HepG2 (cell line): ENCODE measurements around the gene SLC16A3. TPM values are rescaled to one million over a fixed set of nuclear protein-coding genes. Genes with fewer than 3 reads are reported as not detected.

Experiments used
- CBX2 ChIP-seq, 2 experiments: fragments of 200-600 bp in 1 of 2; sonication (generic); formaldehyde crosslinking in 1 of 2; IDR thresholded peaks; 2 replicates each; pipeline versions ENCODE4 v1.7.0 to v1.8.1; 2018 to 2022; ENCODE audit warnings: low read depth in 2 of 2, low read length in 1 of 2, mild to moderate bottlenecking in 1 of 2, missing genetic modification reagents in 1 of 2
- E2F1 ChIP-seq: sonication (generic); formaldehyde crosslinking; IDR thresholded peaks from 2 replicates; pipeline ENCODE4 v1.5.0; 2020; ENCODE audit warnings: missing genetic modification reagents
- FIP1L1 ChIP-seq: fragments of 200-400 bp; formaldehyde crosslinking; IDR thresholded peaks from 2 replicates; pipeline ENCODE4 v1.6.1; 2018; ENCODE audit warnings: low read depth, mild to moderate bottlenecking, low read length, moderate library complexity, borderline replicate concordance; ENCODE audit not compliant: insufficient read depth
- HOXA3 ChIP-seq: sonication (generic); formaldehyde crosslinking; IDR thresholded peaks from 2 replicates; pipeline ENCODE4 v1.5.0; 2020; ENCODE audit warnings: missing genetic modification reagents
- KMT2B ChIP-seq: IDR thresholded peaks from 2 replicates; pipeline ENCODE4 v1.6.1; 2016; ENCODE audit warnings: missing genetic modification reagents, missing compliant biosample characterization
- RARA ChIP-seq: IDR thresholded peaks from 2 replicates; pipeline ENCODE4 v1.6.1; 2016; ENCODE audit warnings: missing genetic modification reagents, missing compliant biosample characterization
- TFE3 ChIP-seq: IDR thresholded peaks from 2 replicates; pipeline ENCODE4 v1.6.1; 2016
- THRA ChIP-seq: sonication (generic); formaldehyde crosslinking; IDR thresholded peaks from 2 replicates; pipeline ENCODE4 v1.4.0; 2020; ENCODE audit warnings: missing genetic modification reagents, borderline replicate concordance
- ZBED4 ChIP-seq: sonication (generic); formaldehyde crosslinking; IDR thresholded peaks from 2 replicates; pipeline ENCODE4 v1.4.0; 2020; ENCODE audit warnings: missing genetic modification reagents, borderline replicate concordance
- ZNF121 ChIP-seq: sonication (generic); formaldehyde crosslinking; IDR thresholded peaks from 2 replicates; pipeline ENCODE4 v1.5.0; 2020; ENCODE audit warnings: mild to moderate bottlenecking, missing genetic modification reagents
- ZNF143 ChIP-seq: sonication (generic); formaldehyde crosslinking; IDR thresholded peaks from 2 replicates; pipeline ENCODE4 v1.4.0; 2020; ENCODE audit warnings: missing genetic modification reagents
- ZNF292 ChIP-seq: sonication (generic); formaldehyde crosslinking; IDR thresholded peaks from 2 replicates; pipeline ENCODE4 v1.8.1; 2022; ENCODE audit warnings: mild to moderate bottlenecking, low read depth, missing genetic modification reagents, borderline replicate concordance
- ZNF772 ChIP-seq: sonication (generic); formaldehyde crosslinking; IDR thresholded peaks from 2 replicates; pipeline ENCODE4 v1.5.0; 2020; ENCODE audit warnings: mild to moderate bottlenecking, missing genetic modification reagents
- ZSCAN21 ChIP-seq: sonication (generic); formaldehyde crosslinking; IDR thresholded peaks from 2 replicates; pipeline ENCODE4 v1.8.0; 2022; ENCODE audit warnings: mild to moderate bottlenecking, missing genetic modification reagents, moderate library complexity, borderline replicate concordance
- polyA plus RNA-seq, 8 experiments: library from polyadenylated mRNA; depleted of rRNA in 3 of 8; stranded (reverse) in 7 of 8; unstranded in 1 of 8; fragments of >200 nt; fragmentation: Illumina TruSeq in 4 of 8; extraction: Trizol in 4 of 8; gene quantifications; 2 replicates each; pipeline versions ENCODE4 v1.2.1 to v1.2.3, GENCODE V29; 2011 to 2016; ENCODE audit warnings: low read depth in 4 of 8, missing spikeins in 1 of 8, mixed read lengths in 1 of 8; ENCODE audit not compliant: insufficient read depth in 1 of 8
- total RNA-seq, 5 experiments: library from RNA; depleted of rRNA; stranded (reverse); fragments of >200 nt; fragmentation: Illumina TruSeq; extraction: Trizol; gene quantifications; 2 replicates each; pipeline ENCODE4 v1.2.3, GENCODE V29; 2016; ENCODE audit warnings: low read depth in 1 of 5

SLC16A3 gene
- total and polyA plus RNA-seq, 2 of the 13 experiments (the other 11 are each of a cell fraction or from before 2014, with no cell fraction given), result 242 to 349 TPM

- TF ChIP-seq ZNF143 (CRISPR knock-in tag) (no peak), ZNF292 (CRISPR knock-in tag) (0 out of 2 replicates have a peak, but pooled peaks have one; percentile 10), CBX2 (IDR thresholded peaks at IDR 0.05; ENCODE audit: low read depth, low read length) (no peak), CBX2 (CRISPR knock-in tag; IDR thresholded peaks at IDR 0.05; ENCODE audit: low read depth) (no peak), E2F1 (CRISPR knock-in tag) (no peak), ZBED4 (CRISPR knock-in tag) (0 out of 2 replicates have a peak, but pooled peaks have one; percentile 15), FIP1L1 (no peak; the same call in 1 of the 2 replicates), TFE3 (CRISPR knock-in tag) (no peak), HOXA3 (CRISPR knock-in tag) (peak; percentile 35; the same call in 1 of the 2 replicates), THRA (peak; percentile 14; the same call in 1 of the 2 replicates), ZNF121 (CRISPR knock-in tag) (peak; percentile 51), ZSCAN21 (0 out of 2 replicates have a peak, but pooled peaks have one; percentile 31), ZNF772 (CRISPR knock-in tag) (no peak), RARA (peak; percentile 98), KMT2B (CRISPR knock-in tag) (0 out of 2 replicates have a peak, but pooled peaks have one; percentile 36)
Observed at GRCh38 chr17:82216301-82217119, 12.3 kb upstream of the SLC16A3 start (continued).
